ENCODE measurements around the gene EMP1. TPM values are rescaled to one million over a fixed set of nuclear protein-coding genes. Genes with fewer than 3 reads are reported as not detected.
A peak's percentile ranks its signal among the peaks of the same experiment; 100 is the strongest.

The EMP1 gene
- total RNA-seq, 4 donors from 2014 or later: 43.2 to 837 (median 738) TPM

DNA sequence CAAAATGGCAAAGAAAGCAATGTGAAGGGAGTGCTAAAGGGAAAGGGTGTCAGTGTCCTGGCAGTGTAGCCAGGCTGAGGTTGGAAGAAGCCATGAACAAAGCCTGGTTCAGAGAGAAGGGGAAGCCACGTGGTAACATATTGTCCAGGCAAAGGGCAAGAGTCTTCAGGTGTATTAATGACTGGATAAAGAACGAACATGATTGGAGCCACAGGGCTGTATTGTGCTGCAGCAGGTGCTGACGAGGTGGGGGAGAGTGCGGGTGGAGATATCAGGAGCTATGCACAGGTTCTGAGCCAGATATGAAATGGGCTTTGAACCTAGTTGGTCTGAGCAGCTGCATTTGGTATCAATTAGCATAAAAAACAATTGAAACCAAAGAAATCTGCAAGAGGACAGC lies 18.6 kb upstream of the EMP1 start:
- no peaks in the 10 kb centered on the region for H3K9me3 ChIP-seq
- TF ChIP-seq EP300 (IDR thresholded peaks at IDR 0.05; ENCODE audit: low read depth) (no peak), POLR2AphosphoS5 (IDR thresholded peaks at IDR 0.05) (no peak), POLR2A (IDR thresholded peaks at IDR 0.05) (no peak)
- TF ChIP-seq, protein P1, sequence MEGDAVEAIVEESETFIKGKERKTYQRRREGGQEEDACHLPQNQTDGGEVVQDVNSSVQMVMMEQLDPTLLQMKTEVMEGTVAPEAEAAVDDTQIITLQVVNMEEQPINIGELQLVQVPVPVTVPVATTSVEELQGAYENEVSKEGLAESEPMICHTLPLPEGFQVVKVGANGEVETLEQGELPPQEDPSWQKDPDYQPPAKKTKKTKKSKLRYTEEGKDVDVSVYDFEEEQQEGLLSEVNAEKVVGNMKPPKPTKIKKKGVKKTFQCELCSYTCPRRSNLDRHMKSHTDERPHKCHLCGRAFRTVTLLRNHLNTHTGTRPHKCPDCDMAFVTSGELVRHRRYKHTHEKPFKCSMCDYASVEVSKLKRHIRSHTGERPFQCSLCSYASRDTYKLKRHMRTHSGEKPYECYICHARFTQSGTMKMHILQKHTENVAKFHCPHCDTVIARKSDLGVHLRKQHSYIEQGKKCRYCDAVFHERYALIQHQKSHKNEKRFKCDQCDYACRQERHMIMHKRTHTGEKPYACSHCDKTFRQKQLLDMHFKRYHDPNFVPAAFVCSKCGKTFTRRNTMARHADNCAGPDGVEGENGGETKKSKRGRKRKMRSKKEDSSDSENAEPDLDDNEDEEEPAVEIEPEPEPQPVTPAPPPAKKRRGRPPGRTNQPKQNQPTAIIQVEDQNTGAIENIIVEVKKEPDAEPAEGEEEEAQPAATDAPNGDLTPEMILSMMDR (IDR thresholded peaks at IDR 0.05): no peak
- intact Hi-C loops (cut with DNase I; ENCODE audit: low total_unique reads): no loop called here
- H3K27ac ChIP-seq: no peak overlapping the region
- 82 to 85% methylated on average over 4 of the region's 4 CpGs for WGBS, 2 donors (ENCODE audit: low coverage in 1 of 2)
- H3K36me3 ChIP-seq: no peaks in the 10 kb centered on the region
- in situ Hi-C loops (cut with MboI; ENCODE audit: low pct_ligation_motif_present in 1 of 4, low pct_unique_long_range_greater_than_20kb in 1 of 4, low sequenced_read_pairs in 3 of 4): no loop called here
- no peaks in the 10 kb centered on the region for H3K27me3 ChIP-seq
- no peak overlapping the region for H3K4me3 ChIP-seq
- peaks cover 0 to 10% (median 2%) of the 10 kb centered on the region in 4 donors for H3K4me1 ChIP-seq
- DNase-seq: no peak

DNA sequence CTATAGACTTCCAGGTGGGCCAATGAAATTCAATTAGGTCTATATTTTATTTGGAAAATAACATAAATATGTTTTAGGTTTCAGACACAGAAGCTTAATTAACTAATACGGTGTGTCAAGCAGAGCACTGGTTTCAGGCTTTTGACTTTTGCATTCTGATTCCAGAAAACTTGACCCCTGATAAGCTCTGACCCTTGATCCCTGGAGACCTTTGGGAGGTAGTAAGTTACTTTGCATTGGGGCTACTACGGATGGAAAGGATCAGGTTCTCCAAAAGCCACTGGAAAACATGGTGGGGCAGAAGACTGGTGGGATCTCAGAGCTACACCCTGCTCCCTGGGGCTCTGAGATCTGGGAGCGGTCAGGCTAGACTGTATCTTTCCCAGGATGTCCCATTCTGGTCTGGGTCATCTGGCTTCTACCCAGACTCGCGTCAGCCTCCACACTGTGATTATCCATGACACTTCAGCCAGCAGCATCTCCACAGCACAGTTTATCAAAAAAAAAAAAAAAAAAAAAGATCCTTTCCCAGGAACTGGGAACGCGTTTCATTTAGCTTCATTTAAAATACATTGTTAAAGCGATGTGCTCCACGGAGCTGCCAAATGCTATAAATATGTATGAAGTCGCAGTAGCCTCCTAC lies 17.8 kb upstream of the EMP1 start:
- peak overlapping the region in 3 of 4 donors; percentile 12 to 59 (median 55) for H3K27ac ChIP-seq
- H3K27me3 ChIP-seq: no peaks in the 10 kb centered on the region
- no peak overlapping the region for H3K4me3 ChIP-seq
- 59 to 61% methylated on average over 6 to 10 of the region's 10 CpGs for WGBS, 2 donors (ENCODE audit: low coverage in 1 of 2)
- peaks cover 0 to 10% (median 2%) of the 10 kb centered on the region in 4 donors for H3K4me1 ChIP-seq
- H3K36me3 ChIP-seq: no peaks in the 10 kb centered on the region
- no peak for TF ChIP-seq POLR2A (IDR thresholded peaks at IDR 0.05)
- no peak for TF ChIP-seq EP300 (IDR thresholded peaks at IDR 0.05; ENCODE audit: low read depth)
- TF ChIP-seq, protein P1 (IDR thresholded peaks at IDR 0.05): no peak
- intact Hi-C loops (cut with DNase I; ENCODE audit: low total_unique reads) (no loop called here), in situ Hi-C loops (cut with MboI; ENCODE audit: low pct_ligation_motif_present in 1 of 4, low pct_unique_long_range_greater_than_20kb in 1 of 4, low sequenced_read_pairs in 3 of 4) (no loop called here)
- H3K9me3 ChIP-seq: no peaks in the 10 kb centered on the region
- no peak for DNase-seq

DNA sequence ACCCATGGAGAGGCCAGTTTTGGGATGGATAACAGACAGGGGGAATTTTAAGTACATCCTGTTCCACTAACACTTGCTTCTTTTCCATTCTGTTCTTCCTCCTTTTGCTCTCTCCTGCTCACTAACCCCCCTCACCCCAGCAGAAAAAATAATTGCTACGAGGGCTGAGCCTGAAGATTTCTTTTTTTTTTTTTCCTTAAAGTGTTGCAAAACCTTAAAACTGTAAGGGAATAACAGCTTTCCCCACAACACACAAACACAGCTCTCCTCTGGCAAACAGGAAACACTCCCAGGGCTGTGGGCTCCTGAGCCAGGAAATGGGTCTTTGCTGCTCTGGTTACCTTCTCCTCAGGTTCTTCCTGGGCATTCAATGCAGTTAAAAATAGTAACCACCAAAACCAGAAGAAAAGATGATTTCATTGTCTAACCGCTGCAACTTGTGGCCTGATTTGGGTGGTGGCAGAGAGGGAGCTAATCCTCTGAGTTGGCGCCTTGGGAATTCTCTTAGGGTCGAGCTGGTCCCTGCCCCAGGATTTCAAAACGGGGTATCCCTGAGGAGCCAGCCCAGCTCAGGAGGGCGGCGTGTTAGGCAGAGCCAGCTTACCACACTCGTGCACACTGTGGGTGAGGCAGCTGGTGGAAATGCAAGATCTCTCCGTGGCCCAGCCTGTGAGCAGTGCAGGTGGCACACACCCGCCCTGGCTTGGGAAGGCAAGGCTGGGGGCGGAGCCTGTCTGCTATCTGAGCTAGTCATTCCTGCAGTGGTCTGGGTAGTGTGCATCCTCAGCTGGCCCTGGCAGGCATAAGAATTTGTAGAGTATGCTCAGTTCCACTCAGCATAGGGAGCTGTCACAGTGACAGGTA lies 17.1 kb upstream of the EMP1 start:
- in situ Hi-C loops (cut with MboI; ENCODE audit: low pct_ligation_motif_present in 1 of 4, low pct_unique_long_range_greater_than_20kb in 1 of 4, low sequenced_read_pairs in 3 of 4): no loop called here
- 0 to 28% methylated on average over 1 to 11 of the region's 11 CpGs for WGBS, 2 donors (ENCODE audit: low coverage in 1 of 2)

More for the DNA sequence above, 17.1 kb upstream of the EMP1 start:
- no peaks in the 10 kb centered on the region for H3K36me3 ChIP-seq
- H3K27ac ChIP-seq: peak overlapping the region; percentile 12 to 59 (median 44)
- H3K4me1 ChIP-seq: peaks cover 0 to 10% (median 2%) of the 10 kb centered on the region in 4 donors
- H3K9me3 ChIP-seq: no peaks in the 10 kb centered on the region
- H3K4me3 ChIP-seq: no peak overlapping the region
- intact Hi-C loops (cut with DNase I; ENCODE audit: low total_unique reads): no loop called here
- TF ChIP-seq, protein P1 (IDR thresholded peaks at IDR 0.05): no peak
- TF ChIP-seq POLR2A (IDR thresholded peaks at IDR 0.05) (no peak), POLR2AphosphoS5 (IDR thresholded peaks at IDR 0.05) (no peak), EP300 (IDR thresholded peaks at IDR 0.05; ENCODE audit: low read depth) (no peak)
- DNase-seq: peak; percentile 71
- no peaks in the 10 kb centered on the region for H3K27me3 ChIP-seq

Measured in transverse colon (tissue), 4 donors.